OCI-LY7 (cell line): ENCODE data around the gene SRPK2. TPM values are rescaled to one million over a fixed set of nuclear protein-coding genes. Genes with fewer than 3 reads are reported as not detected.
"Not testable (repeated sequence)": the region's sequence is repeated elsewhere in the genome, so short reads cannot be mapped to it uniquely, and the experiment has no call there.

Source experiments
- BruUV-seq: library from RNA; stranded (reverse); fragments of 400-500 nt; replicated peaks from 2 replicates; lab custom pipeline; 2021; lab: Mats Ljungman, UMichigan
- CTCF ChIA-PET: fragments of 300-600 bp; sonication (Branson Sonifier 250); formaldehyde crosslinking; loops from one replicate; lab custom pipeline; 2022; ENCODE audit warnings: antibody characterized with exemption; ENCODE audit not compliant: unreplicated experiment; lab: Charles Lee
- POLR2A ChIA-PET: fragments of 300-600 bp; sonication (Branson Sonifier 250); formaldehyde crosslinking; loops from one replicate; lab custom pipeline; 2022; ENCODE audit warnings: antibody characterized with exemption; lab: Charles Lee
- DNase-seq: peaks from one replicate; pipeline ENCODE4 v3.0.0-alpha.2; 2015; ENCODE audit warnings: low spot score
- H2AFZ ChIP-seq: fragments of 200-600 bp; sonication (generic), shearing (Covaris generic); 2 replicates; pipeline ENCODE4 v1.6.1; 2014; ENCODE audit warnings: mild to moderate bottlenecking, antibody characterized with exemption, low read length, moderate library complexity
- H3K27ac ChIP-seq: fragments of 200-600 bp; sonication (generic); 2 replicates; pipeline ENCODE4 v1.5.1; 2014; ENCODE audit warnings: mixed run types, low read depth, mild to moderate bottlenecking, moderate library complexity, low read length, inconsistent platforms; ENCODE audit not compliant: poor library complexity, severe bottlenecking
- H3K36me3 ChIP-seq: fragments of 200-600 bp; sonication (generic); 2 replicates; pipeline ENCODE4 v1.6.1; 2014; ENCODE audit warnings: mild to moderate bottlenecking, antibody characterized with exemption, low read length, moderate library complexity, mixed read lengths; ENCODE audit not compliant: insufficient read depth
- H3K4me1 ChIP-seq: fragments of 200-600 bp; sonication (generic); 2 replicates; pipeline ENCODE4 v1.5.1; 2014; ENCODE audit warnings: mild to moderate bottlenecking, low read length; ENCODE audit not compliant: insufficient read depth, poor library complexity, severe bottlenecking
- H3K4me2 ChIP-seq: fragments of 200-600 bp; sonication (generic); 2 replicates; pipeline ENCODE4 v1.6.1; 2014; ENCODE audit warnings: mild to moderate bottlenecking, low read length
- H3K4me3 ChIP-seq: fragments of 200-600 bp; sonication (generic); 2 replicates; pipeline ENCODE4 v1.5.1; 2014; ENCODE audit warnings: mild to moderate bottlenecking, low read depth, low read length; ENCODE audit not compliant: poor library complexity, severe bottlenecking
- H3K79me2 ChIP-seq: fragments of 200-600 bp; sonication (generic); 2 replicates; pipeline ENCODE4 v1.6.1; 2016; ENCODE audit warnings: low read depth, mild to moderate bottlenecking, low read length, moderate library complexity, mixed read lengths; ENCODE audit not compliant: insufficient read depth
- H3K9me2 ChIP-seq: fragments of 200-600 bp; sonication (generic); 2 replicates; pipeline ENCODE4 v1.6.1; 2016; ENCODE audit warnings: mild to moderate bottlenecking, low read length, mixed read lengths; ENCODE audit not compliant: insufficient read depth
- H3K9me3 ChIP-seq: fragments of 200-600 bp; sonication (generic); 2 replicates; pipeline ENCODE4 v1.6.1; 2014; ENCODE audit warnings: mild to moderate bottlenecking, mixed run types, low read length, mixed read lengths
- H4K20me1 ChIP-seq: fragments of 200-600 bp; sonication (generic); 2 replicates; pipeline ENCODE4 v1.6.1; 2014; ENCODE audit warnings: mild to moderate bottlenecking, antibody characterized with exemption, low read length, moderate library complexity, mixed read lengths; ENCODE audit not compliant: insufficient read depth
- EZH2phosphoT487 ChIP-seq: fragments of 200-600 bp; sonication (generic); IDR thresholded peaks from 2 replicates; pipeline ENCODE4 v1.6.1; 2018; ENCODE audit warnings: low read depth, borderline replicate concordance, mild to moderate bottlenecking, mixed run types, antibody characterized with exemption, low read length, moderate library complexity, mixed read lengths
- intact Hi-C: fragments of 100-400 bp; cut with micrococcal nuclease; formaldehyde crosslinking; loops from one replicate; pipeline ENCODE4 v1.10.0; 2022; ENCODE audit not compliant: unreplicated experiment
- total RNA-seq, 2 experiments: library from RNA; depleted of rRNA in 1 of 2; stranded (reverse); fragments of >200 nt in 1 of 2; shearing (Covaris generic) in 1 of 2; gene quantifications; 2 replicates each; pipeline ENCODE4 v1.2.3, GENCODE V29; 2014 to 2022
- TF ChIP-seq, protein P1 (sequence below): fragments of 200-600 bp; sonication (generic); conservative IDR thresholded peaks from 2 replicates; pipeline ENCODE4 v1.5.1; 2014; ENCODE audit warnings: mild to moderate bottlenecking, antibody characterized with exemption, low read length, moderate library complexity, mixed read lengths

Gene SRPK2
- total RNA-seq, 2 experiments from 2014 or later, result 22.1 to 26.8 TPM

DNA sequence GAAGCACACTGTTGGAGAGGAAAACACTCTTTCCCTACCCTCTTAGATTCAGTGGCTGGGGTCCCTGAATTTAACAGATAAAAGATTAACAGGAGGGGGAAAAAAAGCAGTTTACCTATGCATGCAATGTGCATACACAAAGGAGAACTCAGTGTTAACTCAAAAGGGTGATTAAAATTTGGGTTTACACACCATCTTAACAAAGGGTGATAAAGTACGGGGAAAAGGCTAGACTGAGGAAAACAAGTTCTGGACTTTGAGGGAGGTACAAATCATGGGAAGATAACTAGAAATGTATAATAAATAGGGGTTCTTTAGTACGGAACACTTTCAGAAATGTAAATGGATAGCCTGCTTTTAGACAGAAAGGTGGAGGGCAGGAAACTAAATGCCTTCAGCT, 83.1 kb downstream of the SRPK2 start:
- Histone ChIP-seq H3K4me1 (no peaks in the 10 kb centered on the region), H3K27ac (no peak overlapping the region), H2AFZ (no peak overlapping the region), H3K4me2 (no peak overlapping the region), H3K4me3 (no peak overlapping the region), H3K36me3 (no peaks in the 10 kb centered on the region), H4K20me1 (peaks cover 12% of the 10 kb centered on the region; the same call in 1 of the 2 replicates), H3K79me2 (no peaks in the 10 kb centered on the region), H3K9me2 (no peaks in the 10 kb centered on the region), H3K9me3 (no peaks in the 10 kb centered on the region)
- no peak for DNase-seq
- TF ChIP-seq, protein P1, sequence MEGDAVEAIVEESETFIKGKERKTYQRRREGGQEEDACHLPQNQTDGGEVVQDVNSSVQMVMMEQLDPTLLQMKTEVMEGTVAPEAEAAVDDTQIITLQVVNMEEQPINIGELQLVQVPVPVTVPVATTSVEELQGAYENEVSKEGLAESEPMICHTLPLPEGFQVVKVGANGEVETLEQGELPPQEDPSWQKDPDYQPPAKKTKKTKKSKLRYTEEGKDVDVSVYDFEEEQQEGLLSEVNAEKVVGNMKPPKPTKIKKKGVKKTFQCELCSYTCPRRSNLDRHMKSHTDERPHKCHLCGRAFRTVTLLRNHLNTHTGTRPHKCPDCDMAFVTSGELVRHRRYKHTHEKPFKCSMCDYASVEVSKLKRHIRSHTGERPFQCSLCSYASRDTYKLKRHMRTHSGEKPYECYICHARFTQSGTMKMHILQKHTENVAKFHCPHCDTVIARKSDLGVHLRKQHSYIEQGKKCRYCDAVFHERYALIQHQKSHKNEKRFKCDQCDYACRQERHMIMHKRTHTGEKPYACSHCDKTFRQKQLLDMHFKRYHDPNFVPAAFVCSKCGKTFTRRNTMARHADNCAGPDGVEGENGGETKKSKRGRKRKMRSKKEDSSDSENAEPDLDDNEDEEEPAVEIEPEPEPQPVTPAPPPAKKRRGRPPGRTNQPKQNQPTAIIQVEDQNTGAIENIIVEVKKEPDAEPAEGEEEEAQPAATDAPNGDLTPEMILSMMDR, result no peak
- TF ChIP-seq EZH2phosphoT487, result no peak
- CTCF ChIA-PET, result no interaction called here
- POLR2A ChIA-PET, result no interaction called here
- no TSS peak for BruUV-seq
- intact Hi-C loops, result no loop called here

DNA sequence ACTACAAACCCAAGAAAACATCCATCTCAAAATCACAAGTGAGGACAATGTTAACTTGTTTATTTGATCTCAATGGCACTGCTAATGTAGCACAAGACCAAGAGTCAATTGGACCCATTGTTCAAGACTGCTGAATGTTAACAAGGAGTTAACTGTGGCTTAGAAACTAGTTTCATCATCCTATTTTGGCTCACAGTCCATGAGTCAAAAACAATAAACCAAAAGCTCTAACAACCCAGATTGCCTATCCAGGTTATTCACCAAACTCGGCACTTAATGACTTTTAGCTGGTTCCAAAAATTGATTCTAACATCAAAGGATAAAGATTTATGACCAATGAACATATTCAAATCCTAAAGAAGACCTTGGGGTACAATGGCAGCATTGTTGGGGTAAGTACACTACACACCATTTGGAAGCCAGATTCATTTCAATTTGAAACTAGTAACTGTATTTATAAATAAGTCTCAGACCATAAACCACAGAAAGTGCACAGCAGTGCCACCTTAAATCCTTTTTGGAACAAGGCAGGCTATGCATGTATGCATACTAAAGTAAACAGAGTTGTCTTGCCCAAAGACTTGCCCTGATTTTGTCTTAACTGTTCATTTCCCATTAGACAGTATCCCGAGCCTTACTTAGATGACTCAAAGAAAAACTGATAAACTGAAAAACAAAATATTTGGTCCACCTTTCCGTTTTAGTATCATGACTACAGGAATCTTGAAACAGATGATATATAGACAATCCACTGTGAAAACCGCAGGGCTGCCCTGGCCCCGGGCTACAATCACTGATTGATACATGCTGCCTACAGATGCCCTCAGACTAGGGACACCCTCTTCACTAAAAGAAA, 84.5 kb downstream of the SRPK2 start:
- POLR2A ChIA-PET, result no interaction called here
- H3K79me2 ChIP-seq, result no peaks in the 10 kb centered on the region

DNA sequence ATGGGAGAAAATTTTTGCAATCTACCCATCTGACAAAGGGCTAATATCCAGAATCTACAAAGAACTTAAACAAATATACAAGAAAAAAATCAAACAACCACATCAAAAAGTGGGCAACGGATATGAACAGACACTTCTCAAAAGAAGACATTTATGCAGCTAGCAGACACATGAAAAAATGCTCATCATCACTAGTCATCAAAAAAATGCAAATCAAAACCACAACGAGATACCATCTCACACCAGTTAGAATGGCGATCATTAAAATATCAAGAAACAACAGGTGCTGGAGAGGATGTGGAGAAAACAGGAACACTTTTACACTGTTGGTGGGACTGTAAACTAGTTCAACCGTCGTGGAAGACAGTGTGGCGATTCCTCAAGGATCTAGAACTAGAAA, 88.1 kb downstream of the SRPK2 start:
- POLR2A ChIA-PET, H3K79me2 ChIP-seq, H4K20me1 ChIP-seq, CTCF ChIA-PET, H2AFZ ChIP-seq, H3K4me3 ChIP-seq, H3K27ac ChIP-seq, H3K4me1 ChIP-seq, H3K9me3 ChIP-seq, intact Hi-C loops, H3K9me2 ChIP-seq, DNase-seq, H3K36me3 ChIP-seq, BruUV-seq, H3K4me2 ChIP-seq: not testable (repeated sequence)

More for the DNA sequence above, 84.5 kb downstream of the SRPK2 start:
- no peak overlapping the region for H3K4me3 ChIP-seq
- no peak overlapping the region for H3K4me2 ChIP-seq
- H3K9me3 ChIP-seq, result no peaks in the 10 kb centered on the region
- intact Hi-C loops, result no loop called here
- H3K36me3 ChIP-seq, result no peaks in the 10 kb centered on the region
- H4K20me1 ChIP-seq, result peaks cover 5% of the 10 kb centered on the region; the same call in 1 of the 2 replicates
- H3K4me1 ChIP-seq, result no peaks in the 10 kb centered on the region
- no TSS peak for BruUV-seq
- no peak overlapping the region for H3K27ac ChIP-seq
- H3K9me2 ChIP-seq, result no peaks in the 10 kb centered on the region
- TF ChIP-seq EZH2phosphoT487, result no peak
- TF ChIP-seq, protein P1, result no peak
- no peak for DNase-seq
- CTCF ChIA-PET, result no interaction called here
- no peak overlapping the region for H2AFZ ChIP-seq
